ENCODE measurements around the gene OAS1.

OAS1 gene

GRCh38 chr12:112941528-112942335, 35.0 kb downstream of the OAS1 start:
- ChIA-PET POLR2A (no interaction called here), CTCF (interaction anchor here (0.7 kb wide), 1 partner anchor 51 kb away, joined by 4 read pairs; no protein-coding TSS in a partner anchor)
- H3K4me1 ChIP-seq (ENCODE audit: control insufficient read depth, insufficient read depth, low read length): 0 out of 2 replicates have a peak, but pooled peaks cover 2% of the 10 kb centered on the region

DNA sequence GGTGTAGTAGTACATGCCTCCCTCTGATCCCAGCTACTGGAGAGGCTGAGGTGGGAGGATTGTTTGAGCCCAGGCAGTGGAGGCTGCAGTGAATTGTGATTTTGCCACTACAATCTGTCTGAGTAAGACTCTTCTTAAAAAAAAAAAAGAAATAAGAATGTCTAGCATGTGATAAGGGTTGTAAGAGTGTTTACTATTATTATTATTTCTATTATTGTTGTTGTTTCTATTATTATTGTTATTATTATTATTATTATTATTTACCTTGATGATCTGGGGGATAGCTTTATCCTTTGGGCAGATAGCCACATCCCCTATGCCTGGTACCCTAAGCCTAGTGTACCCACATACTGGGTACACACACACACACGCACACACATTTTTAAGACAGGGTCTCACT, 35.8 kb downstream of the OAS1 start:
- H3K4me1 ChIP-seq (ENCODE audit: control insufficient read depth, insufficient read depth, low read length): 0 out of 2 replicates have a peak, but pooled peaks cover 2% of the 10 kb centered on the region
- H3K36me3 ChIP-seq (ENCODE audit: control insufficient read depth in 2 of 2, insufficient read depth in 1 of 2, low read length in 2 of 2): peaks cover 0 to 5% of the 10 kb centered on the region in 2 experiments; a peak in 1 of 3 replicates
- CTCF ChIA-PET: interaction anchor here (0.7 kb wide), 1 partner anchor 50 kb away, joined by 4 read pairs; no protein-coding TSS in a partner anchor
- no peak overlapping the region for H3K27ac ChIP-seq (ENCODE audit: extremely low read depth, low read depth, low read length)
- TF ChIP-seq, protein P1, sequence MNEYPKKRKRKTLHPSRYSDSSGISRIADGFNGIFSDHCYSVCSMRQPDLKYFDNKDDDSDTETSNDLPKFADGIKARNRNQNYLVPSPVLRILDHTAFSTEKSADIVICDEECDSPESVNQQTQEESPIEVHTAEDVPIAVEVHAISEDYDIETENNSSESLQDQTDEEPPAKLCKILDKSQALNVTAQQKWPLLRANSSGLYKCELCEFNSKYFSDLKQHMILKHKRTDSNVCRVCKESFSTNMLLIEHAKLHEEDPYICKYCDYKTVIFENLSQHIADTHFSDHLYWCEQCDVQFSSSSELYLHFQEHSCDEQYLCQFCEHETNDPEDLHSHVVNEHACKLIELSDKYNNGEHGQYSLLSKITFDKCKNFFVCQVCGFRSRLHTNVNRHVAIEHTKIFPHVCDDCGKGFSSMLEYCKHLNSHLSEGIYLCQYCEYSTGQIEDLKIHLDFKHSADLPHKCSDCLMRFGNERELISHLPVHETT (tag by site-specific recombination; IDR thresholded peaks at IDR 0.05): no peak
- TF ChIP-seq INSM2 (tag by site-specific recombination; IDR thresholded peaks at IDR 0.05): no peak
- no peak for TF ChIP-seq ZNF10 (tag by site-specific recombination; IDR thresholded peaks at IDR 0.05)
- no peak for TF ChIP-seq SCRT1 (tag by site-specific recombination; IDR thresholded peaks at IDR 0.05; ENCODE audit: borderline replicate concordance)
- peak; percentile 96 for TF ChIP-seq REPIN1 (tag by site-specific recombination; IDR thresholded peaks at IDR 0.05; ENCODE audit: low read depth)
- POLR2A ChIA-PET: no interaction called here
- no peaks in the 10 kb centered on the region for H3K9me3 ChIP-seq (ENCODE audit: control insufficient read depth, insufficient read depth, low read depth, low read length)
- H3K4me3 ChIP-seq (ENCODE audit: low read depth, low read length): no peak overlapping the region

More at GRCh38 chr12:112941528-112942335, 35.0 kb downstream of the OAS1 start:
- TF ChIP-seq ZNF776 (tag by site-specific recombination; IDR thresholded peaks at IDR 0.05; ENCODE audit: borderline replicate concordance) (no peak), HOXD13 (CRISPR knock-in tag; IDR thresholded peaks at IDR 0.05; ENCODE audit: borderline replicate concordance) (no peak), ZFP37 (tag by site-specific recombination; IDR thresholded peaks at IDR 0.05) (no peak)
- TF ChIP-seq, protein P2, sequence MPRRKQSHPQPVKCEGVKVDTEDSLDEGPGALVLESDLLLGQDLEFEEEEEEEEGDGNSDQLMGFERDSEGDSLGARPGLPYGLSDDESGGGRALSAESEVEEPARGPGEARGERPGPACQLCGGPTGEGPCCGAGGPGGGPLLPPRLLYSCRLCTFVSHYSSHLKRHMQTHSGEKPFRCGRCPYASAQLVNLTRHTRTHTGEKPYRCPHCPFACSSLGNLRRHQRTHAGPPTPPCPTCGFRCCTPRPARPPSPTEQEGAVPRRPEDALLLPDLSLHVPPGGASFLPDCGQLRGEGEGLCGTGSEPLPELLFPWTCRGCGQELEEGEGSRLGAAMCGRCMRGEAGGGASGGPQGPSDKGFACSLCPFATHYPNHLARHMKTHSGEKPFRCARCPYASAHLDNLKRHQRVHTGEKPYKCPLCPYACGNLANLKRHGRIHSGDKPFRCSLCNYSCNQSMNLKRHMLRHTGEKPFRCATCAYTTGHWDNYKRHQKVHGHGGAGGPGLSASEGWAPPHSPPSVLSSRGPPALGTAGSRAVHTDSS (tag by site-specific recombination; IDR thresholded peaks at IDR 0.05): no peak
- Histone ChIP-seq H3K27ac (ENCODE audit: extremely low read depth, low read depth, low read length) (no peak overlapping the region), H3K36me3 (ENCODE audit: control insufficient read depth in 2 of 2, insufficient read depth in 1 of 2, low read length in 2 of 2) (peaks cover 0 to 4% of the 10 kb centered on the region in 2 experiments; a peak in 1 of 3 replicates), H3K4me3 (ENCODE audit: low read depth, low read length) (no peak overlapping the region), H3K9me3 (ENCODE audit: control insufficient read depth, insufficient read depth, low read depth, low read length) (no peaks in the 10 kb centered on the region)

- CTCF ChIA-PET: no interaction called here
- no peak overlapping the region for H3K4me3 ChIP-seq (ENCODE audit: low read depth, low read length)
- no peaks in the 10 kb centered on the region for H3K9me3 ChIP-seq (ENCODE audit: control insufficient read depth, insufficient read depth, low read depth, low read length)
- H3K27ac ChIP-seq (ENCODE audit: extremely low read depth, low read depth, low read length): no peak overlapping the region
- H3K36me3 ChIP-seq (ENCODE audit: control insufficient read depth in 2 of 2, insufficient read depth in 1 of 2, low read length in 2 of 2): peaks cover 0 to 8% of the 10 kb centered on the region in 2 experiments; a peak in 1 of 3 replicates
- POLR2A ChIA-PET: no interaction called here
- TF ChIP-seq ZNF202 (tag by site-specific recombination; IDR thresholded peaks at IDR 0.05; ENCODE audit: borderline replicate concordance): no peak
- H3K4me1 ChIP-seq (ENCODE audit: control insufficient read depth, insufficient read depth, low read length): no peaks in the 10 kb centered on the region
Observed at GRCh38 chr12:112944024-112944690, 37.4 kb downstream of the OAS1 start.

- no peak for TF ChIP-seq ZNF155 (tag by site-specific recombination; IDR thresholded peaks at IDR 0.05)
- TF ChIP-seq, protein P3, sequence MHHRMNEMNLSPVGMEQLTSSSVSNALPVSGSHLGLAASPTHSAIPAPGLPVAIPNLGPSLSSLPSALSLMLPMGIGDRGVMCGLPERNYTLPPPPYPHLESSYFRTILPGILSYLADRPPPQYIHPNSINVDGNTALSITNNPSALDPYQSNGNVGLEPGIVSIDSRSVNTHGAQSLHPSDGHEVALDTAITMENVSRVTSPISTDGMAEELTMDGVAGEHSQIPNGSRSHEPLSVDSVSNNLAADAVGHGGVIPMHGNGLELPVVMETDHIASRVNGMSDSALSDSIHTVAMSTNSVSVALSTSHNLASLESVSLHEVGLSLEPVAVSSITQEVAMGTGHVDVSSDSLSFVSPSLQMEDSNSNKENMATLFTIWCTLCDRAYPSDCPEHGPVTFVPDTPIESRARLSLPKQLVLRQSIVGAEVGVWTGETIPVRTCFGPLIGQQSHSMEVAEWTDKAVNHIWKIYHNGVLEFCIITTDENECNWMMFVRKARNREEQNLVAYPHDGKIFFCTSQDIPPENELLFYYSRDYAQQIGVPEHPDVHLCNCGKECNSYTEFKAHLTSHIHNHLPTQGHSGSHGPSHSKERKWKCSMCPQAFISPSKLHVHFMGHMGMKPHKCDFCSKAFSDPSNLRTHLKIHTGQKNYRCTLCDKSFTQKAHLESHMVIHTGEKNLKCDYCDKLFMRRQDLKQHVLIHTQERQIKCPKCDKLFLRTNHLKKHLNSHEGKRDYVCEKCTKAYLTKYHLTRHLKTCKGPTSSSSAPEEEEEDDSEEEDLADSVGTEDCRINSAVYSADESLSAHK (tag by site-specific recombination; IDR thresholded peaks at IDR 0.05): no peak
- no peak for TF ChIP-seq SCRT2 (tag by site-specific recombination; IDR thresholded peaks at IDR 0.05)
- no peak for TF ChIP-seq ZNF510 (tag by site-specific recombination; IDR thresholded peaks at IDR 0.05; ENCODE audit: insufficient replicate concordance)
- no peak for TF ChIP-seq HOXD13 (CRISPR knock-in tag; IDR thresholded peaks at IDR 0.05; ENCODE audit: borderline replicate concordance)
- no peak for TF ChIP-seq ZNF16 (tag by site-specific recombination; IDR thresholded peaks at IDR 0.05; ENCODE audit: low read depth)
- H3K4me1 ChIP-seq (ENCODE audit: control insufficient read depth, insufficient read depth, low read length): no peaks in the 10 kb centered on the region
- CTCF ChIA-PET: no interaction called here
- H3K9me3 ChIP-seq (ENCODE audit: control insufficient read depth, insufficient read depth, low read depth, low read length): no peaks in the 10 kb centered on the region
- no peak overlapping the region for H3K4me3 ChIP-seq (ENCODE audit: low read depth, low read length)
- H3K27ac ChIP-seq (ENCODE audit: extremely low read depth, low read depth, low read length): no peak overlapping the region
- POLR2A ChIA-PET: no interaction called here
- peaks cover 0 to 8% of the 10 kb centered on the region in 2 experiments; a peak in 1 of 3 replicates for H3K36me3 ChIP-seq (ENCODE audit: control insufficient read depth in 2 of 2, insufficient read depth in 1 of 2, low read length in 2 of 2)
Observed at GRCh38 chr12:112945515-112945914, 38.8 kb downstream of the OAS1 start.
